GM21717 (cell line): ENCODE results near the gene HMGA1.

Experiments
- ATAC-seq: cut with Tn5 transposase; IDR thresholded peaks from one replicate; pipeline ENCODE4 v1.9.1; 2021; ENCODE audit warnings: mild to moderate bottlenecking, moderate library complexity; ENCODE audit not compliant: unreplicated experiment

The HMGA1 gene

GRCh38 chr6:34288581-34288980 lies 51.9 kb downstream of the HMGA1 start:
- no peak for ATAC-seq

DNA sequence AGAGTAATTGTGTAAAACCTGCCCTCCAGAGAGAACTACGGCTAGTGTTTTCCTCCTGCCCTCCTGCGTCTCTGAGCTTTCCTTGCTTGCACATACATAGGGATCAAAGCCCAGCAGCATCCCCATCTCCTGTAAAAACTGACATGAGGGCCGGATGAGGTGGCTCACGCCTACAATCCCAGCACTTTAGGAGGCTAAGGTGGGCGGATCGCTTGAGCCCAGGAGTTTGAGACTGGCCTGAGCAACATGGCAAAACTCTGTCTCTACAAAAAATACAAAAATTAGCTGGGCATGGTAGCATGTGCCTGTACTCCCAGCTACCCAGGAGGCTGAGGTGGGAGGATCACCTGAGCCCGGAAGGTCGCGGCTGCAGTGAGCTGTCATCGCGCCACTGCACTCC lies 52.5 kb downstream of the HMGA1 start:
- no peak for ATAC-seq

- no peak for ATAC-seq
Measured at GRCh38 chr6:34292954-34293353, 56.3 kb downstream of the HMGA1 start.

- peak; percentile 77 for ATAC-seq
Measured at GRCh38 chr6:34295721-34296120, 59.0 kb downstream of the HMGA1 start.
